Stomach (tissue), 4 donors: Measurements from ENCODE around the gene ADCY7.

Experiments
- CTCF ChIP-seq, 7 experiments: fragments of 450-650 bp in 4 of 7; fragments of 200-600 bp in 3 of 7; sonication (generic) in 3 of 7; IDR thresholded peaks; one replicate each; pipeline ENCODE4 v1.5.1; 2016 to 2019; ENCODE audit warnings: antibody characterized with exemption in 7 of 7, control low read depth in 2 of 7, mild to moderate bottlenecking in 1 of 7
- POLR2A ChIP-seq, 4 donors: fragments of 450-650 bp; IDR thresholded peaks; one replicate each; pipeline ENCODE4 v1.6.1; 2016; ENCODE audit warnings: antibody characterized with exemption in 4 of 4, control low read depth in 2 of 4, mild to moderate bottlenecking in 1 of 4, moderate library complexity in 1 of 4
- POLR2AphosphoS5 ChIP-seq, 3 donors: sonication (generic); formaldehyde crosslinking; IDR thresholded peaks; one replicate each; pipeline ENCODE4 v1.6.1; 2016; ENCODE audit warnings: antibody characterized with exemption in 3 of 3

DNA sequence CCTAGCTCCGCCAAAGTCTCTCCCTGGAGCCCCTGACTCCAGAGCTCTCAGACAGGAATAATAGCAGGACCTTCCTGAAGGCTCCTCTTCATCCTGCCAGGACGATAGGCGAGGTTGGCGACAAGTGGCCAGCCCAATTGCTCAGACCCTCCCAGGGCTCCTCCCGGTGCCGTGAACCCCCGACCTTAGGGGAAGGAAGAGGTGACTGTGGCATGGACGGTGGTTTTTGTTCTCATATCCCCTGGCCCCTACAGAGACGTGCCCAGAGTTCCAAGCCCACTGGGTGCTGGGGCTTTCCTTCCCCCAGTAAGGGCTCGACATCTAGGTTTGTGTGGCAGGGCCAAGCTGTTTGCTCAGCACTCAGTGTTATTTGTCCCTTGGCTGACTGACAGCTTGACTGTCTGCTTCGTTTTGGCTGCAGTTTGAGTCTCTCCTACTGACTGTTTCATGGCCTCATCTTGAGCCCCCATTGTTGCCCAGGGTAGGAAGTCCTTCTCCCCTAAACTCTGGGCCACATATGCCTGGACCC lies 4.6 kb upstream of the ADCY7 start:
- TF ChIP-seq CTCF (IDR thresholded peaks at IDR 0.05) (no peak), POLR2A (IDR thresholded peaks at IDR 0.05) (no peak), POLR2AphosphoS5 (IDR thresholded peaks at IDR 0.05) (no peak)
